HS-5 (cell line): Measurements from ENCODE around the gene PHKG2.

ENCODE experiments used
- DNase-seq: peaks from one replicate; pipeline ENCODE4 v3.0.0-alpha.2; 2012; ENCODE audit warnings: low read depth

Gene PHKG2

DNA sequence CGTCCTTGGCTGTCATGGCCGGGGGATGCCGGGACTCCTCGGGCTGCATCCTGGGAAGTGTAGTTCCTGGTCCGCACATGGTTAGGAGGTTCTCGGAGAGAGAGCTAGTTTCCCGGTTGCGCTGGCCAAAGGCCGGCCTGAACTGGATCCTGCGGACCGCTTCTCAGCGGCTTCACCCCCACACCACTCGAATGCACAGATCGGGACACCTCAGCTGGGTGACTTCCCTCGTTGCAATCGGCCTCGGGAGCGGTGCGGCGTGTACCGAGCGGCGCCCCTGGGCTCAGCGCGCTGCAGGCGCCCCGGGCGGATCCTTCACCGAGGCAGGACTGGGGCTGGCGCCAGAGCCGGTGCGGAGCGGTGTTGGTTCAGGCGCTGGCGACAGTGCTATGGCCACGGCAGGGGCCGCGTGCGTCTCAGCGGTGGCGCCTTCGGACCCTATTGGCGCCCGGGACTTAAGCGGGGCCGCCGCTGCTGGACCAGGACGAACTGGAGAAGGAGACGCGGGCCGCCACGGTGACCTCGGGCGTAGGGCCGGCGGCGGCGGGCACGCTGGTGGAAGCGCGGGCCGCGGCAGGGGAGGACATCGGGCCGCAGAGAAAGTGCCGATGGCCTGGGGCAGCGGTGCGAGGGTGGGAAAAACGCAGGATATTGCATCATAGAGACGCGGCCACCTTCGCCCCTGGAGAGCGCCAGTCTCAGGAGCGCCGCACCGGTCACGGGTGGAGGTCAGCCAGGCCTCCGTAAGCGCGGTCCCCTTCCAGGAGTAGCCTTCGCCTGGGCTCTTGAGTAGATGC is 27.4 kb downstream of the PHKG2 start:
- DNase-seq, result peak; percentile 56

- DNase-seq, result no peak
These were observed 29.5 kb downstream of the PHKG2 start for GRCh38 chr16:30777591-30778297.

DNA sequence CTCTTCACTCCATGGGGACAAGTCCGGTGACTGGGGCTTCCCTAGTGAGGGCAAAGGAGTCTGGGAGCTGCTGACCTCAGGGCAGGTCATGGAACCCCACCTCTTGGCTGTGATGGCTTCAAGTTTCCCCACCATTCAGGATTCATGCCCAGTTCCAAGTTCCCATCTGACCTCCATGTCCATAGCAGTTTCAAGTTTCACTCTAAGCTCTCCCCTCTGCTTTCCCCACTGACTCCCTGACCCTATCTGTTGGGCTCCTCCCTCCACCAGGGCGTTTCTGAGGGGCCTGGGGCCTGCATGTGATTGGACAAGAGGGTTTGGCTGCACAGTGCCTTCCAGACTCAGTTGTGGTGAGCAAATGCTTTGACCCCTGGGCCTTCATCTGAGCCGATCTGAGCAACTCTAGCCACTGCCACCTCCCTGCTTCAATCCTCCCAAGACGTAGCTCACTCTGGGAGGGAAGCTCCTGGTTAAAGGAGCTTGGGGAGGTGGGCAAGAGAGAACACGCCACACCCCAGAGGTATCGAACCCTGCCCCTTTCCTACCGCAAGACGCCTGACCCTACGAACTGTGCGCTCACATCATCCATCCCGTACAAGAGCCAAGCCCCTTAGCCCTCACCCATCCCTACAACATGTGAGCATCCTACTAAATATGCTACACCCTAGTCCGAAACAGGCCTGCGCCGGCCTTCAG is 30.5 kb downstream of the PHKG2 start:
- DNase-seq, result no peak

DNA sequence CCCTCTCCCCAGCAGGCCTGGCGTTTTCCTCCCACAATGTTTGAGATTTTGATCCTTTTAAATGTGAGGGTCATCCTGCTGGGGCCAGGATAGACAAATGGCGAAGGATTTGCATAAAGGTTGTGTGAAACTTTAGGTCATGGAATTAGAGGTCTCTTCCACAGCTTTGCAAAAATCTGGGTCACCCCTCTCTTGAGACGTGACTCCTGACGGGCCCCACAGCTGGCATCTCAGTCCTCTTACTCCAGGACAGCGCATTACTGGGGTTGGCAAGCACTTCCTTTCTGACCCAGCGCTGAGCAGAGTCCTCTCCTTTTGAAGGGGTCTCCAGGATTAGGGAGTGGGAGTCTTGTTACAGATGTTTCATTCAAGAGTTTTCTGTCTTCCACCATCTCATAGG is 31.4 kb downstream of the PHKG2 start:
- DNase-seq, result no peak

- no peak for DNase-seq
These were observed 31.8 kb downstream of the PHKG2 start for GRCh38 chr16:30780021-30780420.

DNA sequence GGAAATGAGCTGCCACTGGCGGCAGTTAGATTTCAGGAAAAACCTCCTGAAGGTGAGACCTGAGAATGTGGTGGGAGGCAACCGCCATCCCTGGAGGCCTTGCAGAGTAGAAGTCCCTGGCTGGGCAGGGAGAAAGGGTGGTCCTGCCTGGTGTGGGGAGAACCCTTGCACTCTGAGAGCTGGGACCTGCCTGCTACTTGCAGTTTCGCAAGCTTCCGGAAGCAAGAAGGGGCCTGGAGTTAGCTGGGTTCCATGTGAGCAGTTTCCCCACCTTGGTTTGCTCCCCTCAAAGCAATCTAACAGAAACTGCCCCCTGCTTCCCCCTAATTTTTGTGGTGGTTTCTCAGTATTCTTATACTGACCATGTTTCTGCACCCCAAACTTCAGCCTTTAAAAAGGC is 32.3 kb downstream of the PHKG2 start:
- no peak for DNase-seq

- DNase-seq, result no peak
These were observed 34.5 kb downstream of the PHKG2 start for GRCh38 chr16:30782486-30783279.

DNA sequence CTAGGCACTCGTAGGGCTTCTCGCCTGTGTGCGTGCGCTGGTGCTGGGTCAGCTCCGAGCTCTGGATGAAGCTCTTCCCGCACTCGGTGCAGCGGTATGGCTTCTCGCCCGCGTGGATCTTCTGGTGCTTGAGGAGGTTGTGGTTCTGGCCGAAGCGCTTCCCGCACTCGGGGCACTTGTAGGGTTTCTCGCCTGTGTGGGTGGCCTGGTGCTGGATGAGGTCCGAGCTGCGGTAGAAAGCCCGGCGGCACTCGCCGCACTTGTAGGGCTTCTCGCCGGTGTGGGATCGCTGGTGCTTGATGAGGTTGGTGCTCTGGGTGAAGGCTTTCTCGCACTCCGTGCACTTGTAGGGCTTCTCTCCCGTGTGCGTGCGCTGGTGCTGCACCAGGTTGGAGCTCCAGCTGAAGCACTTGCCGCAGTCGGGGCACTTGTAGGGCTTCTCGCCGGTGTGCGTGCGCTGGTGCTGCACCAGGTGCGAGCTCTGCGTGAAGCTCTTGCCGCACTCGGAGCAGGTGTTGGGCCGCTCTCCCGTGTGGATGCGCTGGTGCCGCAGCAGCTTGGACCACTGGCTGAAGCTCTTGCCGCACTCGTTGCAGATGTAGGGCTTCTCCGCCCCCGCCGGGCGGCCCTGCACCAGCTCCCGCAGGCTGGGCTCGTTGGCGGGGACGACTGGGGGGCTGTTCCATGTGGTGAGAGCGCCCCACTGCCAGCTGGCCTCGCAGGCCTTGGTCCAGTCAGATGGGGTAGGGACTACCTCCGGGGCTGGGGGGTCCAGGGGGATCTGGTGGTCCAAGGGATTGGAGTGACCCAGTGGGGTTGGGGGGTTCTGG is 35.3 kb downstream of the PHKG2 start:
- no peak for DNase-seq

DNA sequence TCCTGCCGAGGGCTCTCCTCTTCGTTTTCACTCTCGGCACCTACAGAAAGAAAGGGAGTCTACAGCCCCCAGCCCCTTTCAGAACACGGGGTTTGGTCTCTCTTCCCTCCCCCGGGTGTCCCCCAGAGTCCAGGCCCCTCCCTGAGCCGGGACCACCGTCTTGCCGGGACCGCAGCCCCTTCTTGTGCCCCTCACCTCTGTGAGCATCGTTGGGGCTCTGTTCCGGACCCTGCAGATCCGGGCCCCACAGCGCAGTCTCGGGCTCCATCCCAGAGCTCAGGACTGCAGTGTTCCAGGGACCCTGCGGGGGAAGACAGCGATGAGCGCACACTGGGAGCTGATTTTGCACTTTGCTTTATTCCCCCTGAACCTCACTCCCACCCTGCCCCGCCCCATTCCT is 36.0 kb downstream of the PHKG2 start:
- DNase-seq, result no peak

DNA sequence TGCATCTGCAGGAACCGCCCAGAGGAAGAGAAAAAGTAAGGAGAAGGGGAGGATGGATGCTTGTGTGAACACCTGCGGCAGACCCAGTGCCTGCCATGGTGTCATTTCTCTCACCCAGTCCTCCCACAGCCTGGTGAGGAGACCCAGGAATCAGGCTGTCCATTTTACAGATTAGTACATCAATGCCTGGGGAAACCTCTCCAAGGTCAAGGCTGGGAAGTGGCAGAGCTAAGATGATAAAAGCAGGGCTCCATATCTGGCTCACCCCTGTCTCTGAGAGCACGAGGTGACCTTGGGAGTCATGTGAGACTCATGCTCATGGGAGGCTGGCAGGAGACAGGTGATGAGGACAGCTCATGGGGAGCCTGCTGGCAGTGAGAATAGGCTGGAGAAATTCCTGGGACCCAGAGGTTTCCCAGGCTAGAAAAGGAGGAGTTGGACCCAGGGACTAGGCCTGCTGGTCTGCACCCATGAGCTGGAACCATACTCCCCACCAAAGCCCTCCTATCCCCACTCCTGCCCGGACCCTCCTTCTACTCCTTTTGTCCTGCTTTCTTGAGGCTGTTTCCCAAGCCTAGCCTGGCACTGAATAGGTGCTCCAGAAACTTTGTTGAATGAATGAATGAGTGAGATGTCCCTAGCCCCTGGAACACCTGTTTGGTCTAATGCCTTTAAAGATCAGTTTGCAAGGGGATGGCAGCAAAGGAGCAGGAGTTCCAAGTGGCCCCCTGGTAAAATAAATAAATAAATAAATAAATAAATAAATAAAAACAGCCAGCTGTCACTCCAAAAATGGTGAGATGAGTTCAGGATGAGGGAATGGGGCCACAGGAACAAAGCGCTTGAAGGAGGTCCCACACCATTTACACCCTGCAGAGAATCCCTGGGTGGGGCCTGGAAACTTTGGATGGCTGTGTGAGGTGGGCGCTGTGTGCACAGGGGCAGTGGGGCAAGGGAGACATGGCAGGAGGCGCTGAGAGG is 37.2 kb downstream of the PHKG2 start:
- no peak for DNase-seq

GRCh38 chr16:30786115-30786935 is 38.1 kb downstream of the PHKG2 start:
- no peak for DNase-seq

- no peak for DNase-seq
These were observed 38.8 kb downstream of the PHKG2 start, which contains the start of gene ZNF629 for GRCh38 chr16:30786936-30787612. Gene ZNF629 (minus strand): TSS chr16:30787205. CDS start chr16:30784482, 2,723 bp downstream.

GRCh38 chr16:30787613-30788378 is 39.6 kb downstream of the PHKG2 start:
- DNase-seq, result no peak

DNA sequence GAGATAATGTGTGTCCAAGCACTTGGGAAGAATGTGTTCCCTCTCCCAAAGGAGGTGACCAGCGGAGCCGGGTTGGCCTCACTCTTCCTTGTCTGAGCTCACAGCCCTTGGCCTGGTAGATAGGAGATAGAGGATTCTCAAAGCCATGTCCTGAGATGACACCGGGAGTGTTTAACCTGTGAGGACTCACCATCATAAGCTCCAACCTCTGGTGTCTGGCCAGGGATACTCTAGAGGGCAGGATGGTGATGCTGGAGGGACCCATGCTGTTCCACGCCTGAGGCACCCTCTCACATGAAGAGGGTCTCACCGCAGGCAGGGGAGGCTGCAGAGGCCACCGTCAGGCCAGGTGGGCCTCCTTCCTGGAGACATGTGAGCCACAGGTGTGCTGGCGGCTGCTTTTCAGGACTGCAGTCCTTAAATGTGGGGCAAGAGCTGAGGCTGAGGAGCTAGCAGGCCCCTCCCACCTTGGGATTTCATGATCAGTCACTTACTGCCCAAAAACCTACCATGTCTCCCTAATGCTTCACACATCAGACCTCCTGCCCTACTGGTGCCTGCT is 45.4 kb downstream of the PHKG2 start:
- no peak for DNase-seq

DNA sequence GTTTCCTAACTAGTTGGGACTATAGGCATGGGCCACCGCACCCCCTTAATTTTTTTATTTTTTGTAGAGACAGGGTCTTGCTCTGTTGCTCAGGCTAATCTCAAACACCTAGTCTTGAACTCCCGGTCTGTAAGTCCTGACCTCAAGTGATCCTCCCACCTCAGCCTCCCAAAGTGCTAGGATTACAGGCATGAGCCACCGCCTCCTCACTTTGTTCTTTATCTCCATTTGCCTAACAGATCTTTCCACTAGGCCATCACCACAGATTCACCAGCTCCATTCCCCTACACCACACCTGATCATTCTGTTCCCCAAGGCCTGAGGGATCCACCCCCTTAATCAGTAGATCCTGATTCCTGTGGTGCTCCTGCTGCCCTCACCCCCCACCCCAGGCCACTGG is 46.4 kb downstream of the PHKG2 start:
- DNase-seq, result no peak

DNA sequence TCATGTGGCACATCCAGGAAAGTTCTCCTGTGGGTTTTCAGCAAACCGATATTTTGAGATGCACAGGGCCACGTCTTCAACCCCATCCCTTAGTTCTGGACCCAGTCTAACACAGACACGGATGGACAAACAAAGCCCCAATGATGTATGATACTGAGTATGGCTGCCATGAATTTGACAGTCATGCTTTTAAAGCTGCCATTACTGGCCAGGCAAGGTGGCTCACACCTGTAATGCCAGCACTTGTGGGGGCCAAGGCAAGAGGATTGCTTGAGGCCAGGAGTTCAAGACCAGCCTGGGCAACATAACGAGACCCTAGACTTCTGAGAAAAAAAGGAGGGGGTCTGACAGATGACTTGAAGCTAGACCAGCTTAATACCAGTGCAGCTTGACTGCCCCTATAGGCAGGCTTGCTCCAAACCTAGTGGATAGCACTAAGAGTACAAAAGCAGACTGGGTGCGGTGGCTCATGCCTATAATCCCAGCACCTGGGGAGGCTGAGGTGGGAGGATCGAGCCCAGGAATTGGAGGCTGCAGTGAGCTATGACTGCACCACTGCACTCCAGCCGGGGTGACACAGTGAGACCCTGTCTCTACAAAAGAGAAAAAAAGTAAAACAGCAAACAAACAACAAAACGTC is 49.6 kb downstream of the PHKG2 start:
- DNase-seq, result no peak
